K562 (cell line): Measurements from ENCODE around the gene UBAC2. TPM values are rescaled to one million over a fixed set of nuclear protein-coding genes. Genes with fewer than 3 reads are reported as not detected.

ENCODE experiments used
- BHLHE40 ChIP-seq: IDR thresholded peaks from 2 replicates; pipeline ENCODE4 v1.6.1; 2011; ENCODE audit warnings: low read length, improper control_type of control experiment
- CBX5 ChIP-seq: IDR thresholded peaks from 2 replicates; pipeline ENCODE4 v1.6.1; 2014; ENCODE audit warnings: low read depth, borderline replicate concordance
- CCNT2 ChIP-seq: IDR thresholded peaks from 2 replicates; pipeline ENCODE4 v1.6.1; 2011; ENCODE audit warnings: borderline replicate concordance, low read depth, mild to moderate bottlenecking, moderate library complexity, mixed read lengths, low read length; ENCODE audit not compliant: insufficient read length; ENCODE audit errors: extremely low read depth
- EZH2 ChIP-seq: IDR thresholded peaks from 2 replicates; pipeline ENCODE4 v1.6.1; 2012; ENCODE audit warnings: low read depth, mild to moderate bottlenecking, inconsistent platforms, low read length, borderline replicate concordance
- FOXJ2 ChIP-seq: fragments of 200-800 bp; sonication (Bioruptor generic); IDR thresholded peaks from 2 replicates; pipeline ENCODE4 v1.6.1; 2016; ENCODE audit warnings: missing genetic modification characterization, missing compliant biosample characterization
- FOXM1 ChIP-seq, 2 experiments: fragments of 450-650 bp in 1 of 2; sonication (generic) in 1 of 2; formaldehyde crosslinking in 1 of 2; IDR thresholded peaks; 2 replicates each; pipeline versions ENCODE4 v1.6.1 to v1.9.0; 2017 to 2022; ENCODE audit warnings: low read depth in 2 of 2, mild to moderate bottlenecking in 2 of 2, missing genetic modification reagents in 1 of 2, moderate library complexity in 1 of 2
- KDM2B ChIP-seq: fragments of 250-450 bp; sonication (Bioruptor Pico); IDR thresholded peaks from 2 replicates; pipeline ENCODE4 v1.8.0; 2021; ENCODE audit warnings: mild to moderate bottlenecking, moderate library complexity
- MBD2 ChIP-seq: sonication (generic); IDR thresholded peaks from 2 replicates; pipeline ENCODE4 v1.6.1; 2016; ENCODE audit warnings: low read depth, borderline replicate concordance
- MITF ChIP-seq: IDR thresholded peaks from 2 replicates; pipeline ENCODE4 v1.6.1; 2014; ENCODE audit warnings: antibody characterized with exemption
- POLR2H ChIP-seq: IDR thresholded peaks from 2 replicates; pipeline ENCODE4 v1.6.1; 2016; ENCODE audit warnings: missing genetic modification characterization, low read depth, mild to moderate bottlenecking, control low read depth, missing compliant biosample characterization, moderate library complexity
- RBM15 ChIP-seq: fragments of 200-400 bp; formaldehyde crosslinking; IDR thresholded peaks from 2 replicates; pipeline ENCODE4 v1.6.1; 2018; ENCODE audit warnings: mild to moderate bottlenecking, low read length, moderate library complexity; ENCODE audit not compliant: insufficient read depth
- TRIM25 ChIP-seq: fragments of 450-650 bp; IDR thresholded peaks from 2 replicates; pipeline ENCODE4 v1.7.0; 2016; ENCODE audit warnings: borderline replicate concordance
- ZBTB40 ChIP-seq, 2 experiments: fragments of 450-650 bp in 1 of 2; sonication (generic) in 1 of 2; formaldehyde crosslinking in 1 of 2; IDR thresholded peaks; 2 replicates each; pipeline versions ENCODE4 v1.7.1 to v1.9.0; 2016 to 2022; ENCODE audit warnings: inconsistent platforms in 1 of 2, mild to moderate bottlenecking in 1 of 2, missing genetic modification reagents in 1 of 2
- ZNF696 ChIP-seq: fragments of 250-450 bp; sonication (Bioruptor Pico); conservative IDR thresholded peaks from 2 replicates; pipeline ENCODE4 v1.4.0; 2020; ENCODE audit warnings: mild to moderate bottlenecking, moderate library complexity
- polyA plus RNA-seq, 8 experiments: library from polyadenylated mRNA; depleted of rRNA in 4 of 8; stranded (reverse) in 5 of 8; unstranded in 3 of 8; fragments of >200 nt; fragmentation: Nextera tagmentation in 2 of 8; fragmentation: Illumina TruSeq in 1 of 8; extraction: Ambion mirVana in 2 of 8; extraction: Trizol in 1 of 8; gene quantifications; 2 replicates each; pipeline versions ENCODE4 v1.2.1 to v1.2.3, GENCODE V29; 2011 to 2014; ENCODE audit warnings: inconsistent platforms in 1 of 8, missing spikeins in 1 of 8
- total RNA-seq, 7 experiments: library from RNA; depleted of rRNA in 6 of 7; stranded (reverse); fragments of >200 nt in 6 of 7; fragmentation: Illumina TruSeq in 2 of 7; extraction: Trizol in 2 of 7; gene quantifications; 2 replicates each; pipeline versions ENCODE4 v1.2.1 to v1.2.3, GENCODE V29; 2011 to 2021; ENCODE audit warnings: low replicate concordance in 1 of 7

The UBAC2 gene
- total and polyA plus RNA-seq, 9 of the 15 experiments (the other 6 are each of a cell fraction or from before 2014, with no cell fraction given) = 6.0 to 84.1 (median 32.3) TPM

GRCh38 chr13:99200432-99201167 is at the start of gene UBAC2 (continued):
- no peak for TF ChIP-seq TRIM25
- TF ChIP-seq POLR2H (tag) = peak; percentile 92
- TF ChIP-seq KDM2B (CRISPR knock-in tag) = no peak
- TF ChIP-seq ZBTB40 (IDR thresholded peaks at IDR 0.05) = peak; percentile 82
- TF ChIP-seq ZBTB40 (CRISPR knock-in tag; IDR thresholded peaks at IDR 0.05) = no peak
- no peak for TF ChIP-seq FOXJ2 (tag)
- peak; percentile 78 for TF ChIP-seq MBD2
- TF ChIP-seq CCNT2 = peak; percentile 51
- no peak for TF ChIP-seq FOXM1 (IDR thresholded peaks at IDR 0.05; ENCODE audit: low read depth)
- TF ChIP-seq FOXM1 (CRISPR knock-in tag; IDR thresholded peaks at IDR 0.05; ENCODE audit: low read depth) = 0 out of 2 replicates have a peak, but pooled peaks have one; percentile 43
- TF ChIP-seq BHLHE40 = no peak
- TF ChIP-seq CBX5 = no peak
- peak; percentile 17; the same call in 1 of the 2 replicates for TF ChIP-seq MITF
- TF ChIP-seq ZNF696 = no peak
- no peak for TF ChIP-seq EZH2
- TF ChIP-seq RBM15 = no peak
